Transverse colon (tissue), 4 donors: ENCODE measurements around the gene MAP1LC3B. TPM values are rescaled to one million over a fixed set of nuclear protein-coding genes. Genes with fewer than 3 reads are reported as not detected.

Source experiments
- DNase-seq: peaks from one replicate; pipeline ENCODE4 v3.0.0-alpha.2; 2019
- H3K27ac ChIP-seq, 4 donors: fragments of 200-600 bp; sonication (generic); 2 replicates each; pipeline ENCODE4 v1.5.1; 2016 to 2018; ENCODE audit warnings: inconsistent platforms in 4 of 4
- H3K27me3 ChIP-seq: fragments of 200-600 bp; sonication (generic); 2 replicates; pipeline ENCODE4 v1.5.1; 2017; ENCODE audit warnings: inconsistent platforms
- H3K36me3 ChIP-seq, 4 donors: fragments of 200-600 bp; sonication (generic); 2 replicates each; pipeline ENCODE4 v1.5.1; 2017 to 2019; ENCODE audit warnings: inconsistent platforms in 4 of 4
- H3K4me1 ChIP-seq, 4 donors: fragments of 200-600 bp; sonication (generic); 2 replicates each; pipeline ENCODE4 v1.5.1; 2017 to 2020; ENCODE audit warnings: inconsistent platforms in 4 of 4
- H3K4me3 ChIP-seq, 4 donors: fragments of 200-600 bp; sonication (generic); 1 replicate in 1 of 4; 2 replicates in 3 of 4; pipeline versions ENCODE4 v1.5.1 to v1.6.1; 2017 to 2019; ENCODE audit warnings: inconsistent platforms in 4 of 4
- H3K9me3 ChIP-seq, 2 donors: fragments of 200-600 bp; sonication (generic); 2 replicates each; pipeline ENCODE4 v1.5.1; 2017 to 2019; ENCODE audit warnings: inconsistent platforms in 2 of 2
- EP300 ChIP-seq: sonication (generic); formaldehyde crosslinking; IDR thresholded peaks from one replicate; pipeline ENCODE4 v1.6.1; 2017; ENCODE audit warnings: antibody characterized with exemption, low read depth
- POLR2A ChIP-seq: fragments of 450-650 bp; IDR thresholded peaks from one replicate; pipeline ENCODE4 v1.6.1; 2016; ENCODE audit warnings: antibody characterized with exemption, mild to moderate bottlenecking, moderate library complexity
- POLR2AphosphoS5 ChIP-seq, 3 donors: sonication (generic); formaldehyde crosslinking; IDR thresholded peaks; one replicate each; pipeline ENCODE4 v1.6.1; 2016; ENCODE audit warnings: antibody characterized with exemption in 3 of 3
- WGBS, 2 donors: methylation state at CpG; one replicate each; pipeline ENCODE4 v1.1.5; 2018; ENCODE audit warnings: low coverage in 1 of 2; 5-methylcytosine and 5-hydroxymethylcytosine counted together
- in situ Hi-C, 4 donors: fragments of 200-750 bp; cut with MboI; loops; one replicate each; pipeline versions ENCODE4 v1.15.0 to v1.15.1; 2017; ENCODE audit warnings: low sequenced_read_pairs in 3 of 4, low pct_ligation_motif_present in 1 of 4, low pct_unique_long_range_greater_than_20kb in 1 of 4
- intact Hi-C: fragments of 100-400 bp; cut with DNase I; formaldehyde crosslinking; loops from one replicate; pipeline ENCODE4 v1.15.1; 2023; ENCODE audit warnings: low total_unique reads
- total RNA-seq, 4 donors: library from RNA; depleted of rRNA; stranded (reverse); fragments of >200 nt; gene quantifications; one replicate each; pipeline ENCODE4 v1.1.0, GENCODE V29; 2016
- TF ChIP-seq, protein P1 (sequence below), 5 experiments: fragments of 200-600 bp in 3 of 5; fragments of 450-650 bp in 2 of 5; sonication (generic) in 3 of 5; IDR thresholded peaks; 1 replicate in 2 of 5; 2 replicates in 3 of 5; pipeline ENCODE4 v1.5.1; 2016 to 2017; ENCODE audit warnings: antibody characterized with exemption in 5 of 5, inconsistent platforms in 3 of 5, mild to moderate bottlenecking in 2 of 5, moderate library complexity in 1 of 5

MAP1LC3B gene
- total RNA-seq, 4 donors from 2014 or later, result 15.7 to 69.5 (median 39.9) TPM

DNA sequence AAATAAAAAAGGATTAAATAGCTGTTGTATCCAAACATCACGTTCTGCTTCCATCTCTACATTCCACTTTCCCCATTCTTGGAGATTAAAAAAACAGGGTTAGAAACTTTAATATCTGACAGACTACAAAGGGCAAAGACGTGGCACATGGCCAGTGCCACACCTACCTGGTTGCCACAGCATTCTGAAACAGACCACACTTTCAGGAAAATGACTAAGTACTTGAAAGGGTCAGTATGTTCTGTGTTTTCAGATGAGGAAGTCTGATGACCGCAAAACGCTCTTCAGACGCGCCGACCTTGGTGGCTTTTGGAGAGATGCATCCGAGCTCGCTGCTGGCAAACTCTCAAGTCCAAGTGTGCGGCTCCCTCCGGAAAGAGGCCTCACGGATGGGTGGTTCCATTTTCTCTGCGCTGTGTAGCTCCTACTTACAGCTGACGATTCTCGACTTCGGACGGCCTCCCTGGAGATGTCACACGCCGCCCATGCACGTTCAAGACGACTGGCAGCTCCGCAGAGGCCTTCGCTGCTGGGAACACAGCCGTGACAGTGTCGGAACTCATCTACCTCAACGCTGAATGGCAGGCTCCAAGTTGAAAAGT, 15.5 kb downstream of the MAP1LC3B start:
- DNase-seq, result peak; percentile 65
- Histone ChIP-seq H3K4me3 (no peak overlapping the region), H3K4me1 (peaks cover 0 to 3% (median 0%) of the 10 kb centered on the region in 4 donors), H3K27me3 (no peaks in the 10 kb centered on the region), H3K27ac (peak overlapping the region in 2 of 4 donors; percentile 26 to 64), H3K9me3 (no peaks in the 10 kb centered on the region), H3K36me3 (peaks cover 2 to 45% (median 23%) of the 10 kb centered on the region in 4 donors)
- no peak for TF ChIP-seq POLR2A
- no peak for TF ChIP-seq EP300
- peak in 2 of 3 donors; percentile 16 to 21 for TF ChIP-seq POLR2AphosphoS5 (IDR thresholded peaks at IDR 0.05)
- in situ Hi-C loops (loop anchor here in 2 of 4 donors (25.0 kb wide), 2 partner anchors 230 to 355 kb away; partner anchors contain the start of gene KLHDC4 (in 1 of the 2)), intact Hi-C loops (no loop called here)
- 79 to 85% methylated on average over 25 to 26 of the region's 26 CpGs for WGBS, 2 donors

DNA sequence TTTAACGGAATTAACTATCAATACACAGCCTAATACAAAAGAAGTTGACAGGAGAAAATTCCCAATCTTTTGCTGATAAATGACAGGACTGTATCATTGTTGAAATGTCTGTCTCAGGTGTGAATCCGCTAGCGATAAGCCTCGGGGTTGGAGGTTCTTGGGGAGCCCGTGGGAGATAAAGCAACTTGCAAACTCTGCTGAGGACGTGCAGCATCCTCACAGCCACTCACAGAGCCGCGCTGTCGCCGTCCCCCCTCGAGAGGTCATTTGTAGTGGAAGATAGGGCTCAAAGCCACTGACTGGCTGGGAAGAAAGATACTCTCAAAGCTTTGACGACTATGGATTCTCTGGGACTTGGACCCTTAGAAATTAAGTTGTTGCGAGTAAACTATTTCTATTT, 17.0 kb downstream of the MAP1LC3B start:
- Histone ChIP-seq H3K27me3 (no peaks in the 10 kb centered on the region), H3K9me3 (no peaks in the 10 kb centered on the region), H3K4me1 (peaks cover 0 to 3% (median 0%) of the 10 kb centered on the region in 4 donors), H3K4me3 (no peak overlapping the region), H3K27ac (no peak overlapping the region), H3K36me3 (peaks cover 2 to 35% (median 18%) of the 10 kb centered on the region in 4 donors)
- intact Hi-C loops, result no loop called here
- in situ Hi-C loops, result loop anchor here in 2 of 4 donors (25.0 kb wide), 2 partner anchors 228 to 353 kb away; partner anchors contain the start of gene KLHDC4 (in 1 of the 2)
- no peak for DNase-seq
- no peak for TF ChIP-seq POLR2AphosphoS5 (IDR thresholded peaks at IDR 0.05)
- TF ChIP-seq, protein P1, sequence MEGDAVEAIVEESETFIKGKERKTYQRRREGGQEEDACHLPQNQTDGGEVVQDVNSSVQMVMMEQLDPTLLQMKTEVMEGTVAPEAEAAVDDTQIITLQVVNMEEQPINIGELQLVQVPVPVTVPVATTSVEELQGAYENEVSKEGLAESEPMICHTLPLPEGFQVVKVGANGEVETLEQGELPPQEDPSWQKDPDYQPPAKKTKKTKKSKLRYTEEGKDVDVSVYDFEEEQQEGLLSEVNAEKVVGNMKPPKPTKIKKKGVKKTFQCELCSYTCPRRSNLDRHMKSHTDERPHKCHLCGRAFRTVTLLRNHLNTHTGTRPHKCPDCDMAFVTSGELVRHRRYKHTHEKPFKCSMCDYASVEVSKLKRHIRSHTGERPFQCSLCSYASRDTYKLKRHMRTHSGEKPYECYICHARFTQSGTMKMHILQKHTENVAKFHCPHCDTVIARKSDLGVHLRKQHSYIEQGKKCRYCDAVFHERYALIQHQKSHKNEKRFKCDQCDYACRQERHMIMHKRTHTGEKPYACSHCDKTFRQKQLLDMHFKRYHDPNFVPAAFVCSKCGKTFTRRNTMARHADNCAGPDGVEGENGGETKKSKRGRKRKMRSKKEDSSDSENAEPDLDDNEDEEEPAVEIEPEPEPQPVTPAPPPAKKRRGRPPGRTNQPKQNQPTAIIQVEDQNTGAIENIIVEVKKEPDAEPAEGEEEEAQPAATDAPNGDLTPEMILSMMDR (IDR thresholded peaks at IDR 0.05), result no peak
- TF ChIP-seq POLR2A, result no peak
- no peak for TF ChIP-seq EP300
- WGBS, 2 donors, result 95 to 98% methylated on average over 8 to 13 of the region's 13 CpGs

DNA sequence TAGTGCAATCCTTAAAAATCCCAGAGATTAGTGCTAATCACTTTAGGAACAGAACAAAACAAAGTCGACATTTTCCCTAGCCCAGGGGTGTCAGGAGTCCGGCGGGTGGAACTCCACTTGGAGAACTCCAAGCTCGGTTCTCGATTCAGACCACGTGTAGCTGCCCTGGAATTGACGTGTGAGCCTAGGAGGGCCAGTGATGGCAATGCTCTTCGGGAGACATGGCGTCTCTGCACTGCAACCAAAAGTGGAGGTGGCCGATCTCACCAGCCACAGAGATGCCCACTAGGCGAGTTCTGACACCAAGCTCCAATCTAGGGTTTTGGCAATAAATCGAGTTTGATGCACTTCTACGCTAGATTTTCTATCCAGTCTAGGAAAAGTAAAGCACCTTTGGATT, 17.6 kb downstream of the MAP1LC3B start:
- no peak for DNase-seq
- H3K4me3 ChIP-seq, result no peak overlapping the region
- H3K36me3 ChIP-seq, result peaks cover 2 to 33% (median 16%) of the 10 kb centered on the region in 4 donors
- peaks cover 0 to 3% (median 0%) of the 10 kb centered on the region in 4 donors for H3K4me1 ChIP-seq
- intact Hi-C loops (loop anchor here (10.0 kb wide), 2 partner anchors 85 to 135 kb away; partner anchors contain the start of gene ZCCHC14), in situ Hi-C loops (loop anchor here in 2 of 4 donors (10.0 to 25.0 kb wide), 3 partner anchors 225 to 353 kb away; partner anchors contain the start of gene KLHDC4 (in 1 of the 2))
- 91 to 94% methylated on average over 4 to 13 of the region's 13 CpGs for WGBS, 2 donors
- no peaks in the 10 kb centered on the region for H3K9me3 ChIP-seq
- TF ChIP-seq POLR2A (no peak), POLR2AphosphoS5 (IDR thresholded peaks at IDR 0.05) (no peak), EP300 (no peak)
- TF ChIP-seq, protein P1 (IDR thresholded peaks at IDR 0.05), result no peak
- H3K27me3 ChIP-seq, result no peaks in the 10 kb centered on the region
- no peak overlapping the region for H3K27ac ChIP-seq

DNA sequence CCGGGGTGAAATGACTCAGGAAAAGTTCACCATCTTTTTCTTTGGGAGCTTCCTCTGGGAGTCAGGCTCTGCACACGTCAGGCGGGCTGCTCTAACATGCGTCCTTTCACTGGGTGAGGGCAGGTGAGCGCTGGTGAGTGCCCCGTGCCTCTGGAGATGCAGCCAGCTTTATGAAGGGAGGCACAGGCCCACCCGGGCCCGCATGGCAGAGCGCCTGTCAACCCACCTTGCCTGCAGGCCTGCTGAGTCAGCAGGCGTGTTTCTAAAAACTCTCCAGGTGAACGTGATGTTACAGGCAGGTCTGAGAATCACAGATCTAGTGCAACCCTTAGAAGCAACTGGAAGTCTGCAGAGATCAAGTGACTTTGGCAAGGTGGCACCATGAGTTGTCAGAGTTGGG, 18.4 kb downstream of the MAP1LC3B start:
- 98 to 100% methylated on average over 1 to 8 of the region's 11 CpGs for WGBS, 2 donors
- Histone ChIP-seq H3K36me3 (peaks cover 2 to 31% (median 12%) of the 10 kb centered on the region in 4 donors), H3K9me3 (no peaks in the 10 kb centered on the region), H3K4me1 (peaks cover 0 to 3% (median 0%) of the 10 kb centered on the region in 4 donors), H3K4me3 (no peak overlapping the region), H3K27ac (no peak overlapping the region), H3K27me3 (no peaks in the 10 kb centered on the region)
- no peak for TF ChIP-seq EP300
- TF ChIP-seq POLR2A, result no peak
- TF ChIP-seq, protein P1 (IDR thresholded peaks at IDR 0.05), result no peak
- no peak for TF ChIP-seq POLR2AphosphoS5 (IDR thresholded peaks at IDR 0.05)
- no peak for DNase-seq
- in situ Hi-C loops (loop anchor here in 2 of 4 donors (10.0 to 25.0 kb wide), 3 partner anchors 224 to 352 kb away; partner anchors contain the start of gene KLHDC4 (in 1 of the 2)), intact Hi-C loops (loop anchor here (10.0 kb wide), 2 partner anchors 84 to 134 kb away; partner anchors contain the start of gene ZCCHC14)
